GM13976 (cell line): ENCODE data around the gene FLNB.
A peak's percentile ranks its signal among the peaks of the same experiment; 100 is the strongest.

ENCODE experiments used
- DNase-seq: peaks from one replicate; pipeline ENCODE4 v3.0.0; 2012; ENCODE audit warnings: low spot score
- CTCF ChIP-seq: IDR thresholded peaks from 2 replicates; pipeline ENCODE4 v1.5.1; 2012; ENCODE audit warnings: borderline replicate concordance, mild to moderate bottlenecking; ENCODE audit not compliant: insufficient read depth; ENCODE audit errors: extremely low read depth, missing control alignments, control extremely low read depth
- in situ Hi-C: fragments of 300-500 bp; cut with MboI; formaldehyde crosslinking; loops from one replicate; pipeline ENCODE4 v1.12.0; 2022; ENCODE audit warnings: low sequenced_read_pairs, mixed read lengths, inconsistent platforms; ENCODE audit not compliant: unreplicated experiment

FLNB gene

GRCh38 chr3:57961828-57962447 is 46.3 kb upstream of the FLNB start:
- in situ Hi-C loops: no loop called here
- peak; percentile 2 for TF ChIP-seq CTCF
- DNase-seq: no peak

GRCh38 chr3:57962448-57962834 is 45.8 kb upstream of the FLNB start:
- TF ChIP-seq CTCF: no peak
- in situ Hi-C loops: no loop called here
- no peak for DNase-seq

- TF ChIP-seq CTCF: no peak
- in situ Hi-C loops: no loop called here
- no peak for DNase-seq
These were observed 44.3 kb upstream of the FLNB start for GRCh38 chr3:57963811-57964346.

GRCh38 chr3:57966829-57967228 is 41.4 kb upstream of the FLNB start:
- no peak for DNase-seq
- TF ChIP-seq CTCF: no peak
- in situ Hi-C loops: no loop called here

GRCh38 chr3:57967590-57967989 is 40.6 kb upstream of the FLNB start:
- TF ChIP-seq CTCF: no peak
- in situ Hi-C loops: no loop called here
- DNase-seq: no peak

- DNase-seq: no peak
- in situ Hi-C loops: no loop called here
- no peak for TF ChIP-seq CTCF
These were observed 39.7 kb upstream of the FLNB start for GRCh38 chr3:57968501-57968900.
